ENCODE measurements around the gene PDSS2. TPM values are rescaled to one million over a fixed set of nuclear protein-coding genes. Genes with fewer than 3 reads are reported as not detected.
"Not testable (repeated sequence)": the region's sequence is repeated elsewhere in the genome, so short reads cannot be mapped to it uniquely, and the experiment has no call there.

PDSS2 gene
- total RNA-seq, 2 experiments from 2014 or later, result 12.6 to 14.9 TPM

GRCh38 chr6:107209406-107210305 is 249.7 kb downstream of the PDSS2 start:
- POLR2A ChIA-PET, result interaction anchor here (0.6 kb wide), 1 partner anchor 182 kb away, joined by 3 read pairs; no protein-coding TSS in a partner anchor
- CTCF ChIA-PET, result no interaction called here

DNA sequence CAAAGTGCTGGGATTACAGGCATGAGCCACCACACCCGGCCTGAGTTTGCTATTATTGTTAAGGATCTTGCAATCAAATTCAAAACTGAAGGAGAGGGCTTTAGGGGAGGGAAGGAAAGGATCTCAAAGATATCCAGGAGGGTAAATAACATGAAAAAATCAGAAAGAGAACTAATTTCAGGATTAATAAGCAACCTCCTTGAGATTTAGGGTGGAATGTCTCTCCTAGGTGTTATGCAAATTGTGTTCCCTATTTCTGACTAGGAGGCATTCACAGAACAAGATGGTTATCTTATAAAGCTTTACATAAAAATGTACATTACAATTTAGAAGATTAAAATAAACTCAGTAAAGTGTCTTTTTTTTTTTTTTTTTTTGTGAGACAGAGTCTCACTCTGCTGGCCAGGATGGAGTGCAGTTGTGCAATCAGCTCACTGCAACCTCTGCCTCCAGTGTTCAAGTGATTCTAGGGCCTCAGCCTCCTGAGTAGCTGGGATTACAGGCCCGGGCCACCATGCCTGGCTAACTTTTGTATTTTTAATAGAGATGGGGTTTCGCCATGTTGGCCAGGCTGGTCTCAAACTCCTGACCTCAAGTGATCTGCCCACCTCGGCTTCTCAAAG is 252.0 kb downstream of the PDSS2 start:
- CTCF ChIA-PET, result no interaction called here
- POLR2A ChIA-PET, result no interaction called here

DNA sequence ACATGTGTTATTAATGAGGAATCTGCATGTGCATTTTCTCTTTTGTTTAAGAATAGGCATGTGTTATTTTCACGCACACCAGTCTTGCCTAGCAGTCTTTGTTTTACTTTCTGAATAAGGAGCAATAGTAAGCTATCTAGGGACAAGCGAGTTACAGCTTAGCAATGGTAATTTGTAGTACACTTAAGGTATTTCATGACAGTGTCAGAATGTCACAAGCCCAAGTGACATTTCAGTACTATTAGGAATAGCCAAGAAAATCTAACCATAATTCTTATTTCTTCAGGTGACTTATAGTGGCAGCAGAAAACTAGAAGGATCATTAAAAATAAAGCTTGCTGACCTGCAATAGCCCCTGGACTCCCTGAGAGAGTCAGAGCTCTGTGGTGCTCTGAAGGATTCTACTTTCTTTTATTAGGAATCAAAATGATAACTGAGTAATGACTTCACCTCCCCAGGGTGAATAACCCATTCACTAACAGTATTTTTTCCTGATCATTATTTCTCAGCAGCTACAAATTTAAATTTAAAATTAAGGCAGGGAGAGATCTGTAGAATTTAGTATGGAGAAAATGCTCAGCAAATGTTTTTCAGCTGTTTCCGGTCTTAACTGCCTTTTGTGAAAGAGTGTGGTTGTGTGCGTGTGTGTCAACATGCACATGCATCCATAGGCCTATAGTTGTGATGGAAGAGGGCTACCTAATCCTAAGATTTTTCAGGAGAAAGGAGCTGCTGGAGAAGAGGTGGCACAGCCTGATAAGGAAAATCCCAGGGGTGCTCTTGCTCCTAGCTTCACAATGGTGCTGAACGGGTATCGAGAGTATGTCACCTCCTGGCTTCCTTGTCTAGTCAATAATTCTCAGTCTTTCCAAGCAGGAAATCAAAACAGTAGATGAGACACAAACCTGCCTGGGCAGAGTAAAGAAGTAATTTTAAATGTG is 254.0 kb downstream of the PDSS2 start:
- ChIA-PET CTCF (no interaction called here), POLR2A (no interaction called here)

- POLR2A ChIA-PET, result no interaction called here
These were observed 256.4 kb downstream of the PDSS2 start for GRCh38 chr6:107202876-107203468.

GRCh38 chr6:107198631-107199416 is 260.5 kb downstream of the PDSS2 start:
- ChIA-PET POLR2A (no interaction called here), CTCF (no interaction called here)

More at GRCh38 chr6:107202876-107203468, 256.4 kb downstream of the PDSS2 start:
- CTCF ChIA-PET, result no interaction called here

- ChIA-PET CTCF (no interaction called here), POLR2A (no interaction called here)
These were observed 263.2 kb downstream of the PDSS2 start for GRCh38 chr6:107196152-107196551.

DNA sequence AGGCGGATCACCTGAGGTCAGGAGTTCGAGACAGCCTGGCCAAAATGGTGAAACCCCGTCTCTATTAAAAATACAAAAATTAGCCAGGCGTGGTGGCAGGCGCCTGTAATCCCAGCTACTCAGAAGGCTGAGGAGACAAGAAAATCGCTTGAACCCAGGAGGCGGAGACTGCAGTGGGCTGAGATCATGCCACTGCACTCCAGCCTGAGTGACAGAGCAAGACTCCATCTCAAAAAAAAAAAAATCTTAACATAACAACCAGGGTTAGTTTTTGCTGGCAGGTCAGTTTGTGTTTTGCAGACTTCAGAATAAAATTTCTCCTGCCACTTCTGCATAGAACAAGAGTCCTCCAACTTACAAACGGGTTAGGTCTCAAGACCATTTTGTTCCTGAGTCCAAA is 264.6 kb downstream of the PDSS2 start:
- CTCF ChIA-PET, POLR2A ChIA-PET: not testable (repeated sequence)

GRCh38 chr6:107192830-107193229 is 266.5 kb downstream of the PDSS2 start:
- ChIA-PET POLR2A (no interaction called here), CTCF (no interaction called here)

GRCh38 chr6:107187630-107188029 is 271.7 kb downstream of the PDSS2 start:
- ChIA-PET CTCF (interaction anchor here (0.7 kb wide), 1 partner anchor 24 kb away, joined by 3 read pairs; no protein-coding TSS in a partner anchor), POLR2A (no interaction called here)

- CTCF ChIA-PET, result no interaction called here
- POLR2A ChIA-PET, result no interaction called here
These were observed 273.3 kb downstream of the PDSS2 start for GRCh38 chr6:107186047-107186446.

DNA sequence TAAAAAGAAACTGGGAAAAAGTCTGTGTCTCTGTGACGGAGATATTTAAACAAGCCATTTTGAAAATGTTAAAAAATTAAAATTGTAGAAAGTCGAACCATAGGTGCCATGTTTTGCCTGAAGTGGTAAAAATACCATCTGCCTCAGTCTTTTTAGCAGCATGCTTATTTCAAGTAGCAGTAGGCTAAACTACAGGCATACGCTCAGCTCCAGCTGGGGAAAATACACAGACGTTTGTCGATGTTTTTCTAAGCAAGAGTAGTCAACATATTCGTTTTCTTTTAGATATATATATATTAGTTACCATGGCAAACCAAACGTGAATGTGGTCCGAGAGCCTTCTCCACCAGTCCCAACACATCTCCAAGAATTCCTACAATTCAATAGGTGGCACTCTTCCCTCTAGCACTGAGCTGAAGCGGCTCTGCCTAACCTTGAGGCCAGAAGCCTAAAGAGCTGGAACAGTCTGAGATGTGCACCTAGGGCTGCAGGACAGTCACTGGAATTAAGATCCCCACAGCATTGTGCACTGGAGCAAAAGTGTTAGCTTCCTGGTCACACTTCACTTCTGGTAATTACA is 273.9 kb downstream of the PDSS2 start:
- CTCF ChIA-PET, result no interaction called here
- POLR2A ChIA-PET, result no interaction called here

- ChIA-PET CTCF (no interaction called here), POLR2A (no interaction called here)
These were observed 274.9 kb downstream of the PDSS2 start for GRCh38 chr6:107184435-107184834.

DNA sequence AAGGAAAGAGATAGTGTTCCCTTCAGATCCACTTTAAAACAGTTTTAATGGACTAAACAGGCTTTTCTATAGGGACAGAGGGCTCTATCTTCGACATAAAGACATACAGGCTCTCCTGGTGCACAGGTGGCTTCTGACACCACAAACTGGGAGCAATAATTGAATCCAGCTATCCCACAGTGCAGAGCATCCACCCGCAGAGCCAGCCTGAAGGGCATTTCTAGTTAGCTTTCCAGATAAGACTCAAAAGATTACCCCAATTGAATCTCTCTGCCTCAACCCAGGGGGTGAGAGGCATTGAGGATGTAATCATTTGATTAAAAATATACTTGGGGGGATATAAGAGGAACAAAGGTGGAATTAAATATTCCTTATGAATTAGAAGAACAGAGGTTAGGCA is 279.3 kb downstream of the PDSS2 start:
- ChIA-PET POLR2A (no interaction called here), CTCF (interaction anchor here (1.0 kb wide), 1 partner anchor 18 kb away, joined by 3 read pairs; no protein-coding TSS in a partner anchor)

- ChIA-PET CTCF (interaction anchor here (1.0 to 1.3 kb wide), 2 partner anchors 17 to 151 kb away, joined by 3 read pairs; partner anchors contain the start of gene MTRES1), POLR2A (no interaction called here)
These were observed 280.4 kb downstream of the PDSS2 start for GRCh38 chr6:107179004-107179403.

GRCh38 chr6:107173779-107174178 is 285.6 kb downstream of the PDSS2 start:
- ChIA-PET POLR2A (no interaction called here), CTCF (no interaction called here)

GRCh38 chr6:107171513-107171912 is 287.9 kb downstream of the PDSS2 start:
- POLR2A ChIA-PET, result interaction anchor here (0.6 kb wide), 1 partner anchor 74 kb away, joined by 6 read pairs; no protein-coding TSS in a partner anchor
- CTCF ChIA-PET, result interaction anchor here (0.7 kb wide), 1 partner anchor 34 kb away, joined by 3 read pairs; no protein-coding TSS in a partner anchor

- CTCF ChIA-PET, POLR2A ChIA-PET: not testable (repeated sequence)
These were observed 295.1 kb downstream of the PDSS2 start for GRCh38 chr6:107164299-107164698.

- CTCF ChIA-PET, result no interaction called here
- POLR2A ChIA-PET, result no interaction called here
These were observed 297.8 kb downstream of the PDSS2 start for GRCh38 chr6:107161521-107161920.

DNA sequence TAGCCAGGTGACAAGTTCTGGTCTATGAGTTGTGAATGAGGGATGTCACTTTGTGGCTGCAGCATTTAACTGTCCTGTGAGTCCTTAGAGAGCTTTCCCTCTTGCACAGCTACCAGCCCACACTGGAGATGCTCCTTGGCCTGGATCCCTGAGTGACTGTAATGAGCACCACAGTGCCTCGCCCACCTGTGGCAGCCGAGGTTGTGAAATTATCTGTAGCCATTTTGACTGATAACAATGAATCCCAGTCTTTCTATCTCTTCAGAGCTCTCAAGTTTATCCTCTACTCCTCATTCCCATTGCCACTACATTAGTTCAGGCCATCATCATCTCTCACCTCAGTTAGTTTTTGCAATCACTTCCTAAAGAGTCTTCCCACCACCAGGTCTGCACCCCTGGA is 302.7 kb downstream of the PDSS2 start:
- POLR2A ChIA-PET, result no interaction called here
- CTCF ChIA-PET, result no interaction called here
